Trophoblast cell (in vitro differentiated cells and primary cell): Measurements from ENCODE around the gene MAU2.
A peak's percentile ranks its signal among the peaks of the same experiment; 100 is the strongest.

ENCODE experiments used
- DNase-seq, 2 donors: peaks; one replicate each; pipeline ENCODE4 v3.0.0-alpha.2; 2016
- H2AFZ ChIP-seq: 2 replicates; pipeline ENCODE4 v1.6.1; 2013; ENCODE audit warnings: low read length, moderate library complexity, mild to moderate bottlenecking; ENCODE audit not compliant: insufficient read depth, poor library complexity
- H2AK5ac ChIP-seq: 2 replicates; pipeline ENCODE4 v1.6.1; 2013; ENCODE audit warnings: mild to moderate bottlenecking, low read length
- H2BK120ac ChIP-seq: 2 replicates; pipeline ENCODE4 v1.6.1; 2013; ENCODE audit warnings: low read length, mild to moderate bottlenecking, moderate library complexity; ENCODE audit not compliant: insufficient read depth, poor library complexity
- H2BK12ac ChIP-seq: 2 replicates; pipeline ENCODE4 v1.6.1; 2013; ENCODE audit warnings: mild to moderate bottlenecking, low read length, moderate library complexity
- H2BK5ac ChIP-seq: 2 replicates; pipeline ENCODE4 v1.6.1; 2013; ENCODE audit warnings: low read length, low read depth, moderate library complexity, mild to moderate bottlenecking; ENCODE audit not compliant: poor library complexity
- H3K14ac ChIP-seq: 2 replicates; pipeline ENCODE4 v1.6.1; 2013; ENCODE audit warnings: mild to moderate bottlenecking, low read length
- H3K18ac ChIP-seq: 2 replicates; pipeline ENCODE4 v1.6.1; 2013; ENCODE audit warnings: mild to moderate bottlenecking, low read length
- H3K23ac ChIP-seq: 2 replicates; pipeline ENCODE4 v1.6.1; 2013; ENCODE audit warnings: low read length
- H3K27ac ChIP-seq: 2 replicates; pipeline ENCODE4 v1.5.1; 2013; ENCODE audit warnings: low read depth, mild to moderate bottlenecking, inconsistent platforms, low read length, moderate library complexity
- H3K27me3 ChIP-seq: 2 replicates; pipeline ENCODE4 v1.6.1; 2013; ENCODE audit warnings: inconsistent platforms, mild to moderate bottlenecking, low read length, moderate library complexity; ENCODE audit not compliant: insufficient read depth
- H3K36me3 ChIP-seq, 2 experiments: 1 replicate in 1 of 2; 2 replicates in 1 of 2; pipeline ENCODE4 v1.6.1; 2013; ENCODE audit warnings: low read length in 2 of 2, mild to moderate bottlenecking in 2 of 2, moderate library complexity in 1 of 2; ENCODE audit not compliant: insufficient read depth in 2 of 2, control insufficient read depth in 1 of 2
- H3K4ac ChIP-seq: 2 replicates; pipeline ENCODE4 v1.6.1; 2013; ENCODE audit warnings: low read depth, mild to moderate bottlenecking, low read length, moderate library complexity
- H3K4me1 ChIP-seq, 2 experiments: 1 replicate in 1 of 2; 2 replicates in 1 of 2; pipeline ENCODE4 v1.6.1; 2013; ENCODE audit warnings: low read length in 2 of 2, mild to moderate bottlenecking in 2 of 2, moderate library complexity in 1 of 2; ENCODE audit not compliant: insufficient read depth in 2 of 2, control insufficient read depth in 1 of 2
- H3K4me2 ChIP-seq: 2 replicates; pipeline ENCODE4 v1.6.1; 2013; ENCODE audit warnings: inconsistent platforms, mild to moderate bottlenecking, low read length, moderate library complexity
- H3K4me3 ChIP-seq: 2 replicates; pipeline ENCODE4 v1.5.1; 2013; ENCODE audit warnings: mild to moderate bottlenecking, low read depth, low read length, inconsistent platforms
- H3K79me1 ChIP-seq: one replicate; pipeline ENCODE4 v1.6.1; 2013; ENCODE audit warnings: low read length
- H3K79me2 ChIP-seq: 2 replicates; pipeline ENCODE4 v1.6.1; 2013; ENCODE audit warnings: low read length, mild to moderate bottlenecking; ENCODE audit not compliant: control insufficient read depth, insufficient read depth, poor library complexity
- H3K9ac ChIP-seq: 2 replicates; pipeline ENCODE4 v1.6.1; 2013; ENCODE audit warnings: mild to moderate bottlenecking, low read length
- H3K9me3 ChIP-seq: 2 replicates; pipeline ENCODE4 v1.6.1; 2013; ENCODE audit warnings: low read depth, mild to moderate bottlenecking, control low read depth, inconsistent platforms, low read length; ENCODE audit not compliant: insufficient read depth
- H4K12ac ChIP-seq: 2 replicates; pipeline ENCODE4 v1.6.1; 2013; ENCODE audit warnings: low read depth, mild to moderate bottlenecking, low read length, moderate library complexity
- H4K8ac ChIP-seq: 2 replicates; pipeline ENCODE4 v1.6.1; 2013; ENCODE audit warnings: low read depth, mild to moderate bottlenecking, low read length, moderate library complexity
- H4K91ac ChIP-seq: one replicate; pipeline ENCODE4 v1.6.1; 2013; ENCODE audit warnings: low read depth, mild to moderate bottlenecking, low read length, moderate library complexity
- WGBS: extraction: QIAGEN DNeasy Blood & Tissue Kit; methylation state at CpG from one replicate; pipeline ENCODE4 v1.1.7; 2013; ENCODE audit warnings: missing lambda C conversion rate; ENCODE audit not compliant: insufficient read length, insufficient coverage; ENCODE audit errors: extremely low coverage; 5-methylcytosine and 5-hydroxymethylcytosine counted together

The MAU2 gene

DNA sequence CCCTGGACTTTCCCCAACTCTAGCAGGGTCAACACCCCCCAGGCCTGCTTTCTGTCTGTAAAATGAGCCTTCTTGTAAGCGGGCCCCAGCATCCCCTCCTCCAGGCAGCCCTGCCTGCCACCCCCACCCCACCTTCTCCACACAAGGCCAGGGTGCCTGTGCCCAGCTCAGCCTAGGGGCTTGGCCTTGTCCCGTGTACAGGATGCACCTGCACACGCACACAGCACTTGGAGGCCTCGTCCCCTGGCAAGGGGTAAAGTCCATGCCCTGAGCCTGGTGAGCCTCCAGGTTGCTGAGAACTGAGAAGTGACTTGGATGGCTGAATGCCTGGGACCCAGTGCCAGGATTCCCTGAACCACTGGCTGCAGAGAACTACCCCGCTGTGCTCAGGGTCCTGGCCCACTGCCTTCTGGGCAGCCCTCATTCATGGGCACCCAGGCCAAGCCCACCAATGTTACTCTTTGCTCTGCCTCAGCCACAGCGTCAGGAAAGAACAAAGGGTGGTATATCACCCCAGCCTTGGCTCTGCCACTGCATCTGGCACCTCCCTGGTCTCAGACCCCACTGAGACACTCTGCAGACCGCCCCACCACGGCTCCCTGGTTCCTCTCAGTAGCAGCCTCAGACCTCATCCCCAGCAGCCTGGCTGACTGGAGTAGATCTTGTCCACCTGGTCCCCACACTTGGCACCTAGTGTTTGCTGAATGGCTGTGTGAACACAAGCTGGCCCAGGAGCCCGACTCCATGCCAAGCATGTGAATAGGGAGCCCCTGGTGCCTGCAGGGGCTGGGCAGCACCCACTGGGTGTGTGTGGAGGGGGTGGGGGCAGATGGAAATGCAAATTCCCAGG lies 45.7 kb upstream of the MAU2 start:
- Histone ChIP-seq H3K79me2 (peaks cover 2% of the 10 kb centered on the region), H3K27me3 (no peaks in the 10 kb centered on the region), H3K9me3 (peaks cover 5% of the 10 kb centered on the region), H2BK12ac (no peak overlapping the region), H3K27ac (no peak overlapping the region), H3K23ac (no peak overlapping the region), H3K79me1 (peaks cover 2% of the 10 kb centered on the region), H4K8ac (no peak overlapping the region), H2AK5ac (no peak overlapping the region), H4K91ac (no peak overlapping the region), H3K18ac (no peak overlapping the region), H2AFZ (no peak overlapping the region), H3K14ac (no peak overlapping the region), H3K4ac (no peak overlapping the region), H4K12ac (no peak overlapping the region), H2BK5ac (no peak overlapping the region), H3K4me2 (no peak overlapping the region), H2BK120ac (no peak overlapping the region), H3K36me3 (peaks cover 48 to 52% of the 10 kb centered on the region in 2 experiments), H3K9ac (no peak overlapping the region), H3K4me1 (peaks cover 6 to 12% of the 10 kb centered on the region in 2 experiments), H3K4me3 (no peak overlapping the region)
- no CpG with 5 or more reads among the region's 9 CpGs for WGBS
- DNase-seq, result no peak

DNA sequence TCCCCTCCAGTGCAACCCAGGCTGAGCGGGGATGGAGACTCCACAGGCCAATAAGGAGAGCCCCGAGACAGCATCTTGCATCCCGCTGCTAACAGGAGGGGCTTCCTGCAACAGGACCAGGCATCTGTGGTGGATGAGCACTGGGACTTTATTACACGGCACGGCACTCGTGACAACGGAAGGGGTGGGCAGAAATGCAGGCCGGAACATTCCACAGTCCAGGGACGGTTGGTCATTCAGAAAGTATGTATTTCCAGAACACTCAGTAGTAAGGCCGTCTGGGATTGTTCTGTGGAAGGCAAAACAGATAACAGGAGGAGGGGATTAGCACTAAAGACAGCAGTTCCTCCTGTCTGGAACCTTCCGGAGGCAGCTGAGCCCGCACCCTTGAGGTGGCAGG lies 44.2 kb upstream of the MAU2 start:
- H3K27ac ChIP-seq, result peak overlapping the region; percentile 86
- H2AFZ ChIP-seq, result no peak overlapping the region
- no peak overlapping the region for H3K4ac ChIP-seq
- no peak overlapping the region for H2BK12ac ChIP-seq
- H3K36me3 ChIP-seq, result peaks cover 63 to 67% of the 10 kb centered on the region in 2 experiments
- H3K18ac ChIP-seq, result no peak overlapping the region
- peak in 1 of 2 donors; percentile 20 for DNase-seq
- no peak overlapping the region for H3K4me2 ChIP-seq
- peaks cover 5% of the 10 kb centered on the region for H3K9me3 ChIP-seq
- no peak overlapping the region for H3K23ac ChIP-seq
- no peak overlapping the region for H3K9ac ChIP-seq
- H3K79me1 ChIP-seq, result peaks cover 2% of the 10 kb centered on the region
- no peak overlapping the region for H2BK5ac ChIP-seq
- no peaks in the 10 kb centered on the region for H3K27me3 ChIP-seq
- no peak overlapping the region for H2AK5ac ChIP-seq
- peaks cover 6 to 12% of the 10 kb centered on the region in 2 experiments for H3K4me1 ChIP-seq
- no peak overlapping the region for H3K14ac ChIP-seq
- no CpG with 5 or more reads among the region's 12 CpGs for WGBS
- no peak overlapping the region for H4K12ac ChIP-seq
- no peak overlapping the region for H2BK120ac ChIP-seq
- no peak overlapping the region for H3K4me3 ChIP-seq
- H4K8ac ChIP-seq, result no peak overlapping the region
- H3K79me2 ChIP-seq, result peaks cover 2% of the 10 kb centered on the region
- peak overlapping the region; percentile 36 for H4K91ac ChIP-seq

DNA sequence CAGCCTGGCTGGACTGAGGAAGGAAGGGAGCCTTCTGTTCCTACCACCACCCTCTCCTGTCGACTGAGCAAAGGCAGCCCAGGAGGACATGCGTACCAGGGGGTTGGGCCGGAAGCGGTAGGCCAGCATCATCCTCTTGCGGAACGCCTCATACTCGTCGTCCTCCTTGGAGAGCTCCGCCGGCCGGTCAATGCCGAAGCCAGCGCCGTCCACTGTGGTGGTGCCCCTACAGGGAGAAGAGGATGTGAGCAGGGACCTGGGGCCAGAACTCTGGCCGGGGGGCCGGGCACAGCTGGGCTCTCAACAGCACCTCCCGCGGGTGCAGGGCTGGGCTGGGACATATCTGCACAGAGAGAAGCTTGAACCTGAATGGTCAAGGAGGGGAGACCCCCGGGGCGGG lies 43.8 kb upstream of the MAU2 start:
- Histone ChIP-seq H3K4me1 (peaks cover 6 to 12% of the 10 kb centered on the region in 2 experiments), H2BK12ac (no peak overlapping the region), H2AFZ (no peak overlapping the region), H2AK5ac (no peak overlapping the region), H3K9ac (no peak overlapping the region), H3K27ac (peak overlapping the region; percentile 86), H2BK5ac (peak overlapping the region; percentile 34), H3K4me2 (no peak overlapping the region), H4K8ac (no peak overlapping the region), H3K18ac (no peak overlapping the region), H3K14ac (no peak overlapping the region), H3K27me3 (no peaks in the 10 kb centered on the region), H2BK120ac (no peak overlapping the region), H4K91ac (peak overlapping the region; percentile 36), H3K79me1 (peaks cover 2% of the 10 kb centered on the region), H4K12ac (no peak overlapping the region), H3K4me3 (no peak overlapping the region), H3K36me3 (peaks cover 67 to 68% of the 10 kb centered on the region in 2 experiments), H3K79me2 (peaks cover 2% of the 10 kb centered on the region), H3K9me3 (peaks cover 5% of the 10 kb centered on the region), H3K23ac (no peak overlapping the region), H3K4ac (no peak overlapping the region)
- no CpG with 5 or more reads among the region's 20 CpGs for WGBS
- DNase-seq, result no peak

DNA sequence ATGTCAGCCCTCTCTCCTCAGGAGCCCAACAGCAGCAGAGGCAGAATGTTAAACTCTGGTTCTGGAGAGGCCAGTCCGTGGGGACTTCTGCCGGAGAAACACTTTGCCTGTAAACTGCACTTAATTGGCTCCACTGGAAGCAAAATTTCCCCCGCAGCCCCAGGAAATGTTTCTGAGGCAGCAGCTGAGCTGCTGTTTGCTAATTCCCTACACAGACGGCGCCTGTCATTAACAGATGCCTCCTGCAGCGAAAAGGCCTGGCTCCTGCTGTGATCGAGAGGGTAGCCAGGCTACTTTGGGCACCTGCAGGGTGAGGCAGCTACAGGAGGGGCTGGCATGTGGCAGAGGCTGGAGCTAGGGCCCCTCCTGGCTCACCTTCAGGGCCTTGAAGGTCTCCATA lies 42.3 kb upstream of the MAU2 start:
- Histone ChIP-seq H2AK5ac (no peak overlapping the region), H4K91ac (no peak overlapping the region), H4K12ac (no peak overlapping the region), H3K4me1 (peaks cover 6% of the 10 kb centered on the region in 2 experiments), H2BK12ac (no peak overlapping the region), H2BK5ac (no peak overlapping the region), H3K27me3 (no peaks in the 10 kb centered on the region), H4K8ac (no peak overlapping the region), H2AFZ (no peak overlapping the region), H3K9ac (no peak overlapping the region), H3K4ac (no peak overlapping the region), H3K79me2 (no peaks in the 10 kb centered on the region), H3K9me3 (peaks cover 5% of the 10 kb centered on the region), H3K18ac (no peak overlapping the region), H3K14ac (no peak overlapping the region), H3K4me2 (no peak overlapping the region), H3K23ac (no peak overlapping the region), H3K79me1 (no peaks in the 10 kb centered on the region), H3K27ac (no peak overlapping the region), H3K4me3 (no peak overlapping the region), H2BK120ac (no peak overlapping the region), H3K36me3 (peaks cover 67 to 69% of the 10 kb centered on the region in 2 experiments)
- DNase-seq, result no peak
- no CpG with 5 or more reads among the region's 7 CpGs for WGBS
